ENCODE measurements around the gene ZNF70. TPM values are rescaled to one million over a fixed set of nuclear protein-coding genes. Genes with fewer than 3 reads are reported as not detected.

The ZNF70 gene
- total RNA-seq, 4 donors from 2014 or later: 4.1 to 7.4 (median 6.0) TPM

- Histone ChIP-seq H3K27me3 (no peaks in the 10 kb centered on the region), H3K27ac (peak overlapping the region in 3 of 4 donors; percentile 47 to 75 (median 71)), H3K4me1 (peaks cover 0 to 76% (median 22%) of the 10 kb centered on the region in 4 donors), H3K36me3 (no peaks in the 10 kb centered on the region), H3K9me3 (no peaks in the 10 kb centered on the region), H3K4me3 (peak overlapping the region; percentile 35 to 61 (median 44))
- DNase-seq (ENCODE audit: low spot score in 2 of 2): no peak
- TF ChIP-seq CTCF (IDR thresholded peaks at IDR 0.05): no peak
- no peak for TF ChIP-seq EP300 (IDR thresholded peaks at IDR 0.05)
- no peak for TF ChIP-seq POLR2A (IDR thresholded peaks at IDR 0.05)
- WGBS, 2 donors: 2 to 12% methylated on average over 6 of the region's 6 CpGs
Observed at GRCh38 chr22:23772315-23772648, 21.4 kb upstream of the ZNF70 start.

- Histone ChIP-seq H3K4me3 (no peak overlapping the region), H3K36me3 (peaks cover 0 to 16% (median 0%) of the 10 kb centered on the region in 3 donors), H3K27ac (no peak overlapping the region), H3K9me3 (no peaks in the 10 kb centered on the region), H3K27me3 (no peaks in the 10 kb centered on the region), H3K4me1 (peaks cover 0 to 76% (median 26%) of the 10 kb centered on the region in 4 donors)
- 75 to 77% methylated on average over 6 of the region's 6 CpGs for WGBS, 2 donors
- no peak for DNase-seq (ENCODE audit: low spot score in 2 of 2)
- TF ChIP-seq CTCF (IDR thresholded peaks at IDR 0.05) (no peak), POLR2A (IDR thresholded peaks at IDR 0.05) (no peak), EP300 (IDR thresholded peaks at IDR 0.05) (no peak)
Observed at GRCh38 chr22:23769321-23769965, 18.5 kb upstream of the ZNF70 start.

- Histone ChIP-seq H3K9me3 (no peaks in the 10 kb centered on the region), H3K27ac (peak within 1 kb of the TSS; percentile 86 to 92 (median 89)), H3K36me3 (peaks cover 0 to 16% (median 0%) of the 10 kb centered on the region in 3 donors), H3K4me1 (peaks cover 0 to 75% (median 20%) of the 10 kb centered on the region in 4 donors), H3K4me3 (peak within 1 kb of the TSS; percentile 48 to 80 (median 67)), H3K27me3 (no peaks in the 10 kb centered on the region)
- peak; percentile 60 to 74 for DNase-seq (ENCODE audit: low spot score in 2 of 2)
- TF ChIP-seq POLR2A (IDR thresholded peaks at IDR 0.05) (peak; percentile 62 to 81), CTCF (IDR thresholded peaks at IDR 0.05) (peak; percentile 76 to 95 (median 84)), EP300 (IDR thresholded peaks at IDR 0.05) (peak in 1 of 2 donors; percentile 81)
- WGBS, 2 donors: 3% methylated on average over 35 to 39 of the region's 63 CpGs
Observed at GRCh38 chr22:23767673-23768548, 17.0 kb upstream of the ZNF70 start, which contains the start of gene CHCHD10. Gene CHCHD10, minus strand, starts transcription at chr22:23767972. Its CDS starts 98 bp downstream, at chr22:23767874.

- peaks cover 0 to 16% (median 0%) of the 10 kb centered on the region in 3 donors for H3K36me3 ChIP-seq
- peaks cover 0 to 73% (median 18%) of the 10 kb centered on the region in 4 donors for H3K4me1 ChIP-seq
- TF ChIP-seq POLR2A (IDR thresholded peaks at IDR 0.05): no peak
- TF ChIP-seq EP300 (IDR thresholded peaks at IDR 0.05): no peak
- no peak for TF ChIP-seq CTCF (IDR thresholded peaks at IDR 0.05)
- H3K27me3 ChIP-seq: no peaks in the 10 kb centered on the region
- DNase-seq (ENCODE audit: low spot score in 2 of 2): no peak
- peak overlapping the region; percentile 48 to 80 (median 67) for H3K4me3 ChIP-seq
- no peaks in the 10 kb centered on the region for H3K9me3 ChIP-seq
- whole genome bisulfite sequencing, 2 donors: 0 to 12% methylated on average over 1 to 24 of the region's 27 CpGs
- H3K27ac ChIP-seq: peak overlapping the region; percentile 86 to 92 (median 89)
Observed at GRCh38 chr22:23767303-23767672, 16.4 kb upstream of the ZNF70 start.

All from tibial nerve (tissue), 4 donors.